Left lung (tissue), 10 donors: ENCODE measurements around the gene PTF1A. TPM values are rescaled to one million over a fixed set of nuclear protein-coding genes. Genes with fewer than 3 reads are reported as not detected.

Experiments used
- ATAC-seq: fragments of 200-7000 bp; cut with Tn5 transposase; one replicate; pipeline ENCODE4 v1.9.1; 2020; ENCODE audit warnings: moderate library complexity
- DNase-seq, 4 donors: peaks; one replicate each; pipeline ENCODE4 v3.0.0-alpha.2; 2013 to 2020
- H3K27ac ChIP-seq, 2 donors: fragments of 200-600 bp; sonication (generic) in 1 of 2; one replicate each; pipeline versions ENCODE4 v1.5.0 to v1.8.0; 2020 to 2021
- H3K27me3 ChIP-seq, 2 donors: fragments of 200-600 bp; sonication (generic) in 1 of 2; one replicate each; pipeline versions ENCODE4 v1.5.0 to v1.8.0; 2020 to 2021
- H3K36me3 ChIP-seq, 2 donors: fragments of 200-600 bp; sonication (generic) in 1 of 2; one replicate each; pipeline versions ENCODE4 v1.5.0 to v1.8.0; 2020 to 2021
- H3K4me1 ChIP-seq, 2 donors: fragments of 200-600 bp; one replicate each; pipeline ENCODE4 v1.8.0; 2021
- H3K4me3 ChIP-seq, 2 donors: fragments of 200-600 bp; sonication (generic) in 1 of 2; one replicate each; pipeline versions ENCODE4 v1.5.0 to v1.8.0; 2020 to 2021; ENCODE audit warnings: mild to moderate bottlenecking in 1 of 2
- H3K9me3 ChIP-seq, 2 donors: fragments of 200-600 bp; sonication (generic) in 1 of 2; one replicate each; pipeline versions ENCODE4 v1.5.0 to v1.8.0; 2020 to 2021
- intact Hi-C, 2 donors: fragments of 100-400 bp; cut with DNase I; formaldehyde crosslinking; loops; one replicate each; pipeline versions ENCODE4 v1.11.2 to v1.14.2; 2022
- polyA plus RNA-seq, 6 donors: library from polyadenylated mRNA; unstranded; fragments of 120-200 nt; gene quantifications; one replicate each; pipeline ENCODE4 v1.2.1, GENCODE V29; 2013; ENCODE audit not compliant: insufficient read length in 6 of 6
- total RNA-seq, 2 donors: library from RNA; stranded (reverse); fragmentation: NEBNext Ultra II Directional; extraction: Animal tissue kit (Norgen Biotek cat#: 25700); gene quantifications; one replicate each; pipeline ENCODE4 v1.2.1, GENCODE V29; 2021
- TF ChIP-seq, protein P1 (sequence below), 2 donors: fragments of 200-600 bp; sonication (generic) in 1 of 2; IDR thresholded peaks; one replicate each; pipeline versions ENCODE4 v1.5.0 to v1.8.0; 2021; ENCODE audit warnings: antibody characterized with exemption in 2 of 2
- donor health status: DM: no; HTN: yes; CAD: no.
- donor health status: DM: no; HTN: no; CAD: no.

PTF1A gene
- total and polyA plus RNA-seq, 8 donors, result 0.30 TPM; not detected in 7

DNA sequence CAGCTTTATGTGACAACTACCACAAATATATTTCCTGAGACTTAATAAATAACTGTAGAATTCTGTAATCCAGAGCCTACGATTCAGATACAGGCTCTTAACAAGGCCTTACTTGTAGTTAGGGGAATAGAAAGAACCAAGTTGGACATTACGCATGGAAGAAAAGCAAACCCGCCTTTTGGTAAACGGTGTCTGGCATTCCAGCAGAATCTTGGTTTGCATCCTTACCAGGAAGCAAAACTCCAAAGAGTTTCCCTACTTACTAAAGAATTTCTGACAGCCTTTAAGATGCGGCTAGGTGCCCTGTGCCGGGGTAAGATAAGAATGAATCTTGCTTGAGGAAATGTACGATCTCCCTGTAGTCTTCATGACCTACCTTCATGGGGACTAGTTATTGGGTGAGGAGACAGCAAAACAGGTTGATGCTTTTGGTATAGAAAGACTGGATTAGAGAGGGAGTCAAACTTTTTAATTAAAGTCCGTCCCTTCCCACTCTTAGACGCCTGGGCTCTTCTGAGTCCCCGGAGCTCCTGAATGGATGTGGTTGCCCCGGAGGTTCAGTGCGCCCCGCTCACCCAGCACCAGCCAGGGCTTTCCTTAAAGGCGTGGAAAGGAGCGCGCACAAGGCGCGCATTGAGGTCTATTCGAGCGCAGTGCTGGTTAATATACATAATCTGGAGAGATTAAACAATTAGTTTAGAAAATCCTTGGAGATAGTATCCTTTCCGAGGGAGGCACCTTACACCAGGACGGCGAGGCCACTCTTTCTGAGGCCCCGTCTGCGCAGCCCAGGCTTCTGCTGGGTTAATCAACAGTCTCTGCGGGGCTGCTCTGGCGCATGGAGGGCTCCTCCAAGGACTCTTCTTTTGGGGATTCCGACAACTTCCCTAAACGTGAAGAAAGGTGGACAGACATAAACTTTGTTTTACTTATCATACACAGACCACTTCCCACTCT is 11.5 kb downstream of the PTF1A start:
- Histone ChIP-seq H3K4me1 (no peaks in the 10 kb centered on the region), H3K9me3 (no peaks in the 10 kb centered on the region), H3K27me3 (peaks cover 61 to 69% of the 10 kb centered on the region in 2 donors), H3K27ac (no peak overlapping the region), H3K4me3 (no peak overlapping the region), H3K36me3 (no peaks in the 10 kb centered on the region)
- intact Hi-C loops, result no loop called here
- DNase-seq, result no peak
- TF ChIP-seq, protein P1, sequence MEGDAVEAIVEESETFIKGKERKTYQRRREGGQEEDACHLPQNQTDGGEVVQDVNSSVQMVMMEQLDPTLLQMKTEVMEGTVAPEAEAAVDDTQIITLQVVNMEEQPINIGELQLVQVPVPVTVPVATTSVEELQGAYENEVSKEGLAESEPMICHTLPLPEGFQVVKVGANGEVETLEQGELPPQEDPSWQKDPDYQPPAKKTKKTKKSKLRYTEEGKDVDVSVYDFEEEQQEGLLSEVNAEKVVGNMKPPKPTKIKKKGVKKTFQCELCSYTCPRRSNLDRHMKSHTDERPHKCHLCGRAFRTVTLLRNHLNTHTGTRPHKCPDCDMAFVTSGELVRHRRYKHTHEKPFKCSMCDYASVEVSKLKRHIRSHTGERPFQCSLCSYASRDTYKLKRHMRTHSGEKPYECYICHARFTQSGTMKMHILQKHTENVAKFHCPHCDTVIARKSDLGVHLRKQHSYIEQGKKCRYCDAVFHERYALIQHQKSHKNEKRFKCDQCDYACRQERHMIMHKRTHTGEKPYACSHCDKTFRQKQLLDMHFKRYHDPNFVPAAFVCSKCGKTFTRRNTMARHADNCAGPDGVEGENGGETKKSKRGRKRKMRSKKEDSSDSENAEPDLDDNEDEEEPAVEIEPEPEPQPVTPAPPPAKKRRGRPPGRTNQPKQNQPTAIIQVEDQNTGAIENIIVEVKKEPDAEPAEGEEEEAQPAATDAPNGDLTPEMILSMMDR (IDR thresholded peaks at IDR 0.05), result no peak
- no peak for ATAC-seq

DNA sequence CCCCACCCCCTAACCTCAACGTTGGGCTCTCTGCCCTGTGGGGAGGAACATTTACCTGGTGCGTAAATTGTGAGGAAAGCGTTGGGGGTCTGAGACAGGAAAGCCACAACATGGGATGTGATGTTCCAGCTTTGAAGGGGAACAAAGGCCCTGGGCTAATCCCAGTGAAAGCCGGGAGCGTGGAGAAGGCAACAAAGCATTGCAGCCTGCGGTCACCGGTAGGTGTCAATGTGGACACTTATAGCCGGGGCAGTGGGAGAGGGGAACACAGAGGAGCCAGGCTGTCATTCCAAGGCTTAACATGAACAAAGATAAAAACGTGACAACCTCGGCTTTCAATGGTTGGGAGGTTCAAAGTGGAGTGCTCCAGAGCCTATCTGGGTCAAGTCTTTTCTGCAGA is 12.7 kb downstream of the PTF1A start:
- no peak for DNase-seq
- H3K27me3 ChIP-seq, result peaks cover 50 to 57% of the 10 kb centered on the region in 2 donors
- no peak overlapping the region for H3K4me3 ChIP-seq
- no peaks in the 10 kb centered on the region for H3K36me3 ChIP-seq
- ATAC-seq, result no peak
- intact Hi-C loops, result no loop called here
- TF ChIP-seq, protein P1 (IDR thresholded peaks at IDR 0.05), result no peak
- H3K4me1 ChIP-seq, result no peaks in the 10 kb centered on the region
- no peak overlapping the region for H3K27ac ChIP-seq
- H3K9me3 ChIP-seq, result no peaks in the 10 kb centered on the region

DNA sequence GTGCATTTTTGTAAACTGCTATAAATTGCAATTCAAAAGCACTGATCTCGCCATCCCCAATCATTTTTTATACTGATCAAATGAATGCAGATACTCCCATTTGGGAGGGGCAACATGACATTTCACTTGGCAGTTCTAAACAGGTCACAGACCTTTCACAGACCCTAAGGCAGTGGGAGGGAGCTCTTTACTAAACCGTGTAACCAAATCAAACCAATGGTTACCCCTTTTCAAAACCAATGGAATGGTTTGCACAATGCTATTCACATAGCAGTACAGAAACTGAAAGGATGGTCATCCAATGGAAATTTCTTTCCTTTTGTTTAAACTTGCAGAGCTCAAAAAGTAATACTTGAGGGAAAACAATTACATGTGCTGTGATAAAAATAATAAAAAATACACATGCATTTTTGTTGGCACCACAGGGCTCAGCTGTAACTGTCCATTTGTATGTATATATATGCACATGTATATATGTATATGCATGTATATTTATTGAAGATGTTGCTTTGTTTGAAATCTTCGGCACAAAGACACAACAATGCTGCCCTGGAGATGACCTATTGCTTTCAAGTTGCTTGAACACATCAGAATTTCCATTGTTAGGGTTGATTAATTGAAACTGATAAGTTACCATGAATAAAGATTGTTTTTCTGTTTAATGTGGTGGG is 14.0 kb downstream of the PTF1A start:
- ATAC-seq, result no peak
- Histone ChIP-seq H3K36me3 (no peaks in the 10 kb centered on the region), H3K9me3 (no peaks in the 10 kb centered on the region), H3K27ac (no peak overlapping the region), H3K4me1 (no peaks in the 10 kb centered on the region), H3K4me3 (no peak overlapping the region), H3K27me3 (peaks cover 37 to 55% of the 10 kb centered on the region in 2 donors)
- no peak for DNase-seq
- TF ChIP-seq, protein P1 (IDR thresholded peaks at IDR 0.05), result no peak
- intact Hi-C loops, result no loop called here

DNA sequence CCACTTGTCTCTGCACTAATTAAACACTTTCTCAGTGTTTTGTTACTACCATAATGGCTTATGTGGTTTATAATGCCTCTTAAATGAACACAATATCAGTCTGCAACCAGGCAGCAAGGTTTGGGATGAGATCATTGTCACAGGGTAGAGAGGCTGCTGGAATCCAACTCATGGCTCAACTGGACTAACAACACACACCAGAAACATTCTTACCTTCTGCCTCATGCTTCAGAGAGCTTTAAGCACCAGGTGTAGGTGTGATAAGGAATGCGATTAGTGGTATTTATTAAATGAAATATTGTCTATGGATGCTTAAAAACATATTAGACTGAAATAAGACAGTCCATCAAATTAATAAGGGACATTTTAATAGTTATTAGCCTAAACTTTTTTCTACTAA is 25.4 kb downstream of the PTF1A start:
- Histone ChIP-seq H3K9me3 (no peaks in the 10 kb centered on the region), H3K27ac (no peak overlapping the region), H3K4me3 (no peak overlapping the region), H3K36me3 (no peaks in the 10 kb centered on the region), H3K27me3 (peaks cover 0 to 10% of the 10 kb centered on the region in 2 donors), H3K4me1 (no peaks in the 10 kb centered on the region)
- intact Hi-C loops, result no loop called here
- DNase-seq (no peak), ATAC-seq (no peak)
- TF ChIP-seq, protein P1 (IDR thresholded peaks at IDR 0.05), result no peak

DNA sequence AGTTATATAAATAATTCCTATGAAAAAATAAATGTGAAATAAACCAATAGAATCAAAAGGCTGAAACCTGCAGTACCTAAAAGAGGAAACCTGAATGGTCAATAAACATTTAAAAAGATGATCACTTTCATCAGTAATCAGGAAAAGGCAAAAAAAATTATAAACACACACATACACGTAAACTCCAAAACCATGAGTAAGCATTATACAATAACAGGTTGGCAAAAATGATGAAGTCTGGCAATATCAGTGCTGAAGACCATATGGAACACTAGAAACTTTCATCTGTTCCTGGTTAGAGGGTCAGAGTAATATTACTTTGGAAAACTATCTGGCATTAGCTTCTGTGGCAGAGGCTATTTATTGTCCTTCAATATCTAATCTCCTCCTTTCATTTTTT is 38.5 kb downstream of the PTF1A start:
- Histone ChIP-seq H3K4me1 (no peaks in the 10 kb centered on the region), H3K36me3 (no peaks in the 10 kb centered on the region), H3K9me3 (no peaks in the 10 kb centered on the region), H3K27ac (no peak overlapping the region), H3K4me3 (no peak overlapping the region), H3K27me3 (no peaks in the 10 kb centered on the region)
- intact Hi-C loops, result no loop called here
- no peak for ATAC-seq
- TF ChIP-seq, protein P1 (IDR thresholded peaks at IDR 0.05), result no peak
- no peak for DNase-seq
